SH-SY5Y (cell line): ENCODE results near the gene CENPF.

Experiments used
- GATA2 ChIP-seq: IDR thresholded peaks from 2 replicates; pipeline ENCODE4 v1.6.1; 2011; ENCODE audit warnings: mild to moderate bottlenecking, low read depth, low read length
- GATA3 ChIP-seq: IDR thresholded peaks from 2 replicates; pipeline ENCODE4 v1.6.1; 2011; ENCODE audit warnings: low read depth, mild to moderate bottlenecking, low read length, moderate library complexity

DNA sequence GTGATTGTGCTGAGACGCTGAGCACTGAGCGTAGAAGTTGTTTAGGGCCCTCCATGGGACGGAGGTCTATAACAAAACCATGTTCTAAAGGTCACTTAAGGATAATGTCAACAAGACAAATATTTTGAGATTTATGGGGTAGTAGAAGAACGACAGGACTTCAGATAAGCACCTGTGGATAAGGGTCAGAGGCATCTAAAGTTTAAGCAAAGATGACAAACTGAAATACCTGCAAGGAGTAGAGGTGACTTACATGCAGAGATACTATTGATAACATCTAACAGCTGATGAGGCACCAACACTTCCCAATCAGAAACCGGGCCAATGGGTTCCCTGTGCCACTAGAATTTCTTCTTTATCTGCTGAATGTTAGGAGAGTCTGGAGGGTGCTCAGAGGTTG, 83.5 kb downstream of the CENPF start:
- TF ChIP-seq GATA3 (no peak), GATA2 (no peak)
